GM21528 (cell line): ENCODE results near the gene ATXN1.
"Not testable (repeated sequence)": the region's sequence is repeated elsewhere in the genome, so short reads cannot be mapped to it uniquely, and the experiment has no call there.

Source experiments
- ATAC-seq: cut with Tn5 transposase; IDR thresholded peaks from one replicate; pipeline ENCODE4 v1.9.1; 2021; ENCODE audit warnings: mild to moderate bottlenecking, moderate library complexity; ENCODE audit not compliant: unreplicated experiment, low FRiP score

The ATXN1 gene

GRCh38 chr6:16259604-16260003, 501.7 kb downstream of the ATXN1 start:
- ATAC-seq: not testable (repeated sequence)

GRCh38 chr6:16258709-16259075, 502.6 kb downstream of the ATXN1 start:
- ATAC-seq: no peak

GRCh38 chr6:16257999-16258708, 503.1 kb downstream of the ATXN1 start:
- ATAC-seq: no peak

GRCh38 chr6:16256781-16257180, 504.5 kb downstream of the ATXN1 start:
- ATAC-seq: no peak

- ATAC-seq: no peak
These were observed 506.7 kb downstream of the ATXN1 start for GRCh38 chr6:16254535-16254934.

GRCh38 chr6:16253399-16254144, 507.7 kb downstream of the ATXN1 start:
- ATAC-seq: no peak

- no peak for ATAC-seq
These were observed 508.5 kb downstream of the ATXN1 start for GRCh38 chr6:16252686-16253299.

GRCh38 chr6:16251706-16252105, 509.6 kb downstream of the ATXN1 start:
- ATAC-seq: no peak

GRCh38 chr6:16249971-16250370, 511.3 kb downstream of the ATXN1 start:
- ATAC-seq: no peak
